Measurements from ENCODE around the gene ZFP64.

- TF ChIP-seq HDGF (IDR thresholded peaks at IDR 0.05; ENCODE audit: borderline replicate concordance) (no peak), SP1 (IDR thresholded peaks at IDR 0.05) (no peak), BHLHE40 (IDR thresholded peaks at IDR 0.05; ENCODE audit: borderline replicate concordance) (no peak), FOXK2 (IDR thresholded peaks at IDR 0.05) (no peak), LEF1 (IDR thresholded peaks at IDR 0.05; ENCODE audit: borderline replicate concordance) (no peak), ARNT (IDR thresholded peaks at IDR 0.05) (no peak), FOXA1 (IDR thresholded peaks at IDR 0.05) (no peak)
Measured at GRCh38 chr20:52213995-52214394, 22.4 kb upstream of the ZFP64 start.
